ENCODE data around the gene CES3. TPM values are rescaled to one million over a fixed set of nuclear protein-coding genes. Genes with fewer than 3 reads are reported as not detected.

CES3 gene
- total and polyA plus RNA-seq, 9 of the 15 experiments (the other 6 are each of a cell fraction or from before 2014, with no cell fraction given): 0.06 to 2.2 (median 0.68) TPM

- TF ChIP-seq CTCF (IDR thresholded peaks at IDR 0.05 in 2 of 3, conservative IDR thresholded peaks at IDR 0.05 in 1 of 3; ENCODE audit: insufficient read depth in 2 of 3, low read depth in 1 of 3, low read length in 3 of 3) (peak; percentile 52 to 77 (median 66)), NR2F6 (CRISPR knock-in tag; IDR thresholded peaks at IDR 0.05) (no peak), MYC (IDR thresholded peaks at IDR 0.05; ENCODE audit: low read depth, low read length) (0 out of 2 replicates have a peak, but pooled peaks have one; percentile 24), MYC (CRISPR knock-in tag; IDR thresholded peaks at IDR 0.05; ENCODE audit: borderline replicate concordance, low read depth) (no peak), TOE1 (IDR thresholded peaks at IDR 0.05; ENCODE audit: borderline replicate concordance) (no peak), TOE1 (CRISPR knock-in tag; IDR thresholded peaks at IDR 0.05; ENCODE audit: borderline replicate concordance, low read depth) (no peak), REST (IDR thresholded peaks at IDR 0.05; ENCODE audit: borderline replicate concordance) (peak; percentile 53), REST (CRISPR knock-in tag; IDR thresholded peaks at IDR 0.05; ENCODE audit: low read depth) (0 out of 2 replicates have a peak, but pooled peaks have one; percentile 48), CXXC5 (CRISPR knock-in tag; IDR thresholded peaks at IDR 0.05) (peak; percentile 80), PHF20 (IDR thresholded peaks at IDR 0.05; ENCODE audit: partially characterized antibody) (no peak), SIN3B (IDR thresholded peaks at IDR 0.05; ENCODE audit: low read depth) (peak; percentile 45), E2F6 (IDR thresholded peaks at IDR 0.05; ENCODE audit: borderline replicate concordance in 1 of 2, extremely low read depth in 1 of 2, insufficient read depth in 1 of 2, insufficient read length in 1 of 2, low read depth in 1 of 2, low read length in 1 of 2, poor library complexity in 1 of 2, severe bottlenecking in 1 of 2) (peak in 1 of 2 experiments; percentile 49), STAT5A (IDR thresholded peaks at IDR 0.05; ENCODE audit: borderline replicate concordance, low read length) (no peak)
Measured at GRCh38 chr16:66924527-66925321, 36.3 kb upstream of the CES3 start (continued).

Measured in K562 (cell line).